Keratinocyte (primary cell): ENCODE data around the gene PPIG. TPM values are rescaled to one million over a fixed set of nuclear protein-coding genes. Genes with fewer than 3 reads are reported as not detected.
"Not testable (repeated sequence)": the region's sequence is repeated elsewhere in the genome, so short reads cannot be mapped to it uniquely, and the experiment has no call there.

Source experiments
- DNase-seq: peaks from one replicate; pipeline ENCODE4 v3.0.0-alpha.2; 2011; ENCODE audit warnings: low read depth, missing footprints, low spot score
- FAIRE-seq: peaks from 2 replicates; lab custom pipeline; 2011; peaks lifted over from hg19 to GRCh38; lab: Jason Lieb, UNC
- H2AFZ ChIP-seq: 2 replicates; pipeline ENCODE4 v1.6.0; 2012; ENCODE audit warnings: low read length, control low read depth, inconsistent platforms; ENCODE audit not compliant: control insufficient read depth
- H3K27ac ChIP-seq: 2 replicates; pipeline ENCODE4 v1.5.1; 2011; ENCODE audit warnings: low read length; ENCODE audit not compliant: control insufficient read depth, insufficient read depth
- H3K27me3 ChIP-seq: 3 replicates; pipeline ENCODE4 v1.6.0; 2011; ENCODE audit warnings: low read length; ENCODE audit not compliant: control insufficient read depth, insufficient read depth; ENCODE audit errors: extremely low read depth
- H3K36me3 ChIP-seq, 2 experiments: 2 replicates in 1 of 2; 3 replicates in 1 of 2; pipeline ENCODE4 v1.5.1; 2011; ENCODE audit warnings: low read length in 2 of 2, mild to moderate bottlenecking in 1 of 2; ENCODE audit not compliant: control insufficient read depth in 2 of 2, insufficient read depth in 2 of 2; ENCODE audit errors: extremely low read depth in 1 of 2
- H3K4me1 ChIP-seq: 3 replicates; pipeline ENCODE4 v1.5.1; 2011; ENCODE audit warnings: low read length; ENCODE audit not compliant: control insufficient read depth, insufficient read depth; ENCODE audit errors: extremely low read depth
- H3K4me2 ChIP-seq: 3 replicates; pipeline ENCODE4 v1.6.0; 2011; ENCODE audit warnings: low read depth, low read length; ENCODE audit not compliant: control insufficient read depth, insufficient read depth; ENCODE audit errors: extremely low read depth
- H3K4me3 ChIP-seq, 3 experiments: fragments of 200-600 bp in 1 of 3; sonication (generic) in 1 of 3; 2 replicates in 2 of 3; 3 replicates in 1 of 3; pipeline ENCODE4 v1.5.1; 2011 to 2016; ENCODE audit warnings: low read length in 3 of 3, mild to moderate bottlenecking in 3 of 3, control low read depth in 2 of 3, inconsistent platforms in 1 of 3, low read depth in 1 of 3, mixed read lengths in 1 of 3, mixed run types in 1 of 3, moderate library complexity in 1 of 3; ENCODE audit not compliant: control insufficient read depth in 2 of 3, insufficient read depth in 2 of 3; ENCODE audit errors: extremely low read depth in 1 of 3
- H3K79me2 ChIP-seq: 2 replicates; pipeline ENCODE4 v1.6.0; 2012; ENCODE audit warnings: low read length; ENCODE audit not compliant: control insufficient read depth, insufficient read depth
- H3K9ac ChIP-seq: 3 replicates; pipeline ENCODE4 v1.6.0; 2011; ENCODE audit warnings: low read length; ENCODE audit not compliant: control insufficient read depth, insufficient read depth; ENCODE audit errors: extremely low read depth
- H3K9me1 ChIP-seq: 3 replicates; pipeline ENCODE4 v1.6.0; 2011; ENCODE audit warnings: low read length; ENCODE audit not compliant: control insufficient read depth, insufficient read depth; ENCODE audit errors: extremely low read depth
- H3K9me3 ChIP-seq: 2 replicates; pipeline ENCODE4 v1.5.1; 2012; ENCODE audit warnings: low read depth, low read length; ENCODE audit not compliant: control insufficient read depth
- H4K20me1 ChIP-seq: 3 replicates; pipeline ENCODE4 v1.6.0; 2011; ENCODE audit warnings: low read length; ENCODE audit not compliant: control insufficient read depth, insufficient read depth; ENCODE audit errors: extremely low read depth
- CTCF ChIP-seq, 3 experiments: IDR thresholded peaks in 1 of 3; conservative IDR thresholded peaks in 1 of 3; optimal IDR thresholded peaks in 1 of 3; 2 replicates in 2 of 3; 3 replicates in 1 of 3; pipeline versions ENCODE3 to v1.5.1; 2011; ENCODE audit warnings: low read length in 3 of 3, mild to moderate bottlenecking in 3 of 3, moderate library complexity in 2 of 3, control low read depth in 1 of 3, inconsistent platforms in 1 of 3; ENCODE audit not compliant: insufficient read depth in 2 of 3; ENCODE audit errors: extremely low read depth in 1 of 3
- EZH2 ChIP-seq: IDR thresholded peaks from one replicate; pipeline ENCODE4 v1.6.1; 2012; ENCODE audit warnings: inconsistent platforms, mild to moderate bottlenecking, low read length, moderate library complexity
- dilution Hi-C: fragments of 300-500 bp; cut with MboI; formaldehyde crosslinking; loops from one replicate; pipeline ENCODE4 v1.7.0; 2020; ENCODE audit warnings: low sequenced_read_pairs; ENCODE audit not compliant: extremely low pct_ligation_motif_present
- polyA plus RNA-seq, 5 experiments: library from polyadenylated mRNA; depleted of rRNA in 3 of 5; stranded (reverse) in 3 of 5; stranded (forward) in 1 of 5; unstranded in 1 of 5; fragments of >200 nt; gene quantifications; 1 replicate in 1 of 5; 2 replicates in 3 of 5; 3 replicates in 1 of 5; pipeline versions ENCODE4 v1.2.1 to v1.2.3, GENCODE V29; 2011 to 2012; ENCODE audit warnings: missing spikeins in 2 of 5, low read depth in 1 of 5, low replicate concordance in 1 of 5

Gene PPIG
- polyA plus RNA-seq, 1 donor (not counting 4 experiments of a cell fraction or from before 2014, with no cell fraction given), result 37.4 TPM

DNA sequence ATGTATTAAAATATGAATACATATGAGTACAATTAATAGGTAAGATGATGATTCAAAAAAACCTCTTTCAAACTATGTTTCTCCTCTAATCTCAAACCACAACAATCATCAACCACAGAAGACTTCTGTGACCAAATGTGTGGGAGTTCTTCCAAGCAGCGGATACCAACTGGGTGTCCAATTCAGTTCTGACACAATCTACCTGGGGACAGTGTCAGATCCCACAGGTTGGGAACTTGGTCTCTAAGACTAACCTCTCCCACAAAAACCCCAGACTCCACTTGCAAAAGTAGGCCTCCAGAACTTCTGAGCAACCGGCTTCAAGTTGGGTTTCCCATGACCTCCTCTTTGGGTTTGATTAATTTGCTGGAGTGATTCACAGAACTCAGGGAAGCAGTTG, 37.4 kb upstream of the PPIG start:
- no peaks in the 10 kb centered on the region for H3K79me2 ChIP-seq
- H3K9me1 ChIP-seq, result no peaks in the 10 kb centered on the region
- DNase-seq (no peak), FAIRE-seq (no peak)
- no peak overlapping the region for H3K4me3 ChIP-seq
- no peak overlapping the region for H3K4me2 ChIP-seq
- H3K27me3 ChIP-seq, result no peaks in the 10 kb centered on the region
- no peak for TF ChIP-seq CTCF (optimal IDR thresholded peaks at IDR 0.05 in 1 of 3, IDR thresholded peaks at IDR 0.05 in 1 of 3, conservative IDR thresholded peaks at IDR 0.05 in 1 of 3; ENCODE audit: extremely low read depth in 1 of 3, insufficient read depth in 2 of 3, low read length in 3 of 3)
- TF ChIP-seq EZH2, result no peak
- dilution Hi-C loops, result no loop called here
- H4K20me1 ChIP-seq, result no peaks in the 10 kb centered on the region
- H3K9me3 ChIP-seq, result no peaks in the 10 kb centered on the region
- peaks cover 0 to 6% of the 10 kb centered on the region in 2 experiments for H3K36me3 ChIP-seq
- H2AFZ ChIP-seq, result no peak overlapping the region
- no peak overlapping the region for H3K9ac ChIP-seq
- H3K27ac ChIP-seq, result no peak overlapping the region
- no peaks in the 10 kb centered on the region for H3K4me1 ChIP-seq

GRCh38 chr2:169561364-169561763, 22.8 kb upstream of the PPIG start:
- FAIRE-seq (no peak), DNase-seq (no peak)
- Histone ChIP-seq H3K4me2 (no peak overlapping the region), H3K9me1 (no peaks in the 10 kb centered on the region), H3K9ac (no peak overlapping the region), H4K20me1 (no peaks in the 10 kb centered on the region), H3K27me3 (no peaks in the 10 kb centered on the region), H3K36me3 (peaks cover 0 to 5% of the 10 kb centered on the region in 2 experiments), H3K4me3 (no peak overlapping the region), H3K9me3 (no peaks in the 10 kb centered on the region), H2AFZ (no peak overlapping the region), H3K79me2 (peaks cover 2% of the 10 kb centered on the region), H3K4me1 (peaks cover 8% of the 10 kb centered on the region), H3K27ac (no peak overlapping the region)
- dilution Hi-C loops, result no loop called here
- TF ChIP-seq EZH2 (no peak), CTCF (optimal IDR thresholded peaks at IDR 0.05 in 1 of 3, IDR thresholded peaks at IDR 0.05 in 1 of 3, conservative IDR thresholded peaks at IDR 0.05 in 1 of 3; ENCODE audit: extremely low read depth in 1 of 3, insufficient read depth in 2 of 3, low read length in 3 of 3) (no peak)

- H3K79me2 ChIP-seq, H3K27me3 ChIP-seq, H3K4me2 ChIP-seq, H3K27ac ChIP-seq, H3K4me3 ChIP-seq, H2AFZ ChIP-seq, H3K9ac ChIP-seq, H3K36me3 ChIP-seq, DNase-seq, H3K9me1 ChIP-seq, H3K9me3 ChIP-seq, dilution Hi-C loops, FAIRE-seq, H3K4me1 ChIP-seq, H4K20me1 ChIP-seq: not testable (repeated sequence)
These were observed 22.1 kb upstream of the PPIG start for GRCh38 chr2:169562084-169562483.
